Keratinocyte (primary cell): ENCODE results near the gene HIP1. TPM values are rescaled to one million over a fixed set of nuclear protein-coding genes. Genes with fewer than 3 reads are reported as not detected.

Experiments
- DNase-seq: peaks from one replicate; pipeline ENCODE4 v3.0.0-alpha.2; 2011; ENCODE audit warnings: low read depth, missing footprints, low spot score
- FAIRE-seq: peaks from 2 replicates; lab custom pipeline; 2011; peaks lifted over from hg19 to GRCh38; lab: Jason Lieb, UNC
- H2AFZ ChIP-seq: 2 replicates; pipeline ENCODE4 v1.6.0; 2012; ENCODE audit warnings: low read length, control low read depth, inconsistent platforms; ENCODE audit not compliant: control insufficient read depth
- H3K27ac ChIP-seq: 2 replicates; pipeline ENCODE4 v1.5.1; 2011; ENCODE audit warnings: low read length; ENCODE audit not compliant: control insufficient read depth, insufficient read depth
- H3K27me3 ChIP-seq: 3 replicates; pipeline ENCODE4 v1.6.0; 2011; ENCODE audit warnings: low read length; ENCODE audit not compliant: control insufficient read depth, insufficient read depth; ENCODE audit errors: extremely low read depth
- H3K36me3 ChIP-seq, 2 experiments: 2 replicates in 1 of 2; 3 replicates in 1 of 2; pipeline ENCODE4 v1.5.1; 2011; ENCODE audit warnings: low read length in 2 of 2, mild to moderate bottlenecking in 1 of 2; ENCODE audit not compliant: control insufficient read depth in 2 of 2, insufficient read depth in 2 of 2; ENCODE audit errors: extremely low read depth in 1 of 2
- H3K4me1 ChIP-seq: 3 replicates; pipeline ENCODE4 v1.5.1; 2011; ENCODE audit warnings: low read length; ENCODE audit not compliant: control insufficient read depth, insufficient read depth; ENCODE audit errors: extremely low read depth
- H3K4me2 ChIP-seq: 3 replicates; pipeline ENCODE4 v1.6.0; 2011; ENCODE audit warnings: low read depth, low read length; ENCODE audit not compliant: control insufficient read depth, insufficient read depth; ENCODE audit errors: extremely low read depth
- H3K4me3 ChIP-seq, 3 experiments: fragments of 200-600 bp in 1 of 3; sonication (generic) in 1 of 3; 2 replicates in 2 of 3; 3 replicates in 1 of 3; pipeline ENCODE4 v1.5.1; 2011 to 2016; ENCODE audit warnings: low read length in 3 of 3, mild to moderate bottlenecking in 3 of 3, control low read depth in 2 of 3, inconsistent platforms in 1 of 3, low read depth in 1 of 3, mixed read lengths in 1 of 3, mixed run types in 1 of 3, moderate library complexity in 1 of 3; ENCODE audit not compliant: control insufficient read depth in 2 of 3, insufficient read depth in 2 of 3; ENCODE audit errors: extremely low read depth in 1 of 3
- H3K79me2 ChIP-seq: 2 replicates; pipeline ENCODE4 v1.6.0; 2012; ENCODE audit warnings: low read length; ENCODE audit not compliant: control insufficient read depth, insufficient read depth
- H3K9ac ChIP-seq: 3 replicates; pipeline ENCODE4 v1.6.0; 2011; ENCODE audit warnings: low read length; ENCODE audit not compliant: control insufficient read depth, insufficient read depth; ENCODE audit errors: extremely low read depth
- H3K9me1 ChIP-seq: 3 replicates; pipeline ENCODE4 v1.6.0; 2011; ENCODE audit warnings: low read length; ENCODE audit not compliant: control insufficient read depth, insufficient read depth; ENCODE audit errors: extremely low read depth
- H3K9me3 ChIP-seq: 2 replicates; pipeline ENCODE4 v1.5.1; 2012; ENCODE audit warnings: low read depth, low read length; ENCODE audit not compliant: control insufficient read depth
- H4K20me1 ChIP-seq: 3 replicates; pipeline ENCODE4 v1.6.0; 2011; ENCODE audit warnings: low read length; ENCODE audit not compliant: control insufficient read depth, insufficient read depth; ENCODE audit errors: extremely low read depth
- EZH2 ChIP-seq: IDR thresholded peaks from one replicate; pipeline ENCODE4 v1.6.1; 2012; ENCODE audit warnings: inconsistent platforms, mild to moderate bottlenecking, low read length, moderate library complexity
- dilution Hi-C: fragments of 300-500 bp; cut with MboI; formaldehyde crosslinking; loops from one replicate; pipeline ENCODE4 v1.7.0; 2020; ENCODE audit warnings: low sequenced_read_pairs; ENCODE audit not compliant: extremely low pct_ligation_motif_present
- polyA plus RNA-seq, 5 experiments: library from polyadenylated mRNA; depleted of rRNA in 3 of 5; stranded (reverse) in 3 of 5; stranded (forward) in 1 of 5; unstranded in 1 of 5; fragments of >200 nt; gene quantifications; 1 replicate in 1 of 5; 2 replicates in 3 of 5; 3 replicates in 1 of 5; pipeline versions ENCODE4 v1.2.1 to v1.2.3, GENCODE V29; 2011 to 2012; ENCODE audit warnings: missing spikeins in 2 of 5, low read depth in 1 of 5, low replicate concordance in 1 of 5
- TF ChIP-seq, protein P1 (sequence below), 3 experiments: IDR thresholded peaks in 1 of 3; conservative IDR thresholded peaks in 1 of 3; optimal IDR thresholded peaks in 1 of 3; 2 replicates in 2 of 3; 3 replicates in 1 of 3; pipeline versions ENCODE3 to v1.5.1; 2011; ENCODE audit warnings: low read length in 3 of 3, mild to moderate bottlenecking in 3 of 3, moderate library complexity in 2 of 3, control low read depth in 1 of 3, inconsistent platforms in 1 of 3; ENCODE audit not compliant: insufficient read depth in 2 of 3; ENCODE audit errors: extremely low read depth in 1 of 3

Gene HIP1
- polyA plus RNA-seq, 1 donor (not counting 4 experiments of a cell fraction or from before 2014, with no cell fraction given): 5.0 TPM

DNA sequence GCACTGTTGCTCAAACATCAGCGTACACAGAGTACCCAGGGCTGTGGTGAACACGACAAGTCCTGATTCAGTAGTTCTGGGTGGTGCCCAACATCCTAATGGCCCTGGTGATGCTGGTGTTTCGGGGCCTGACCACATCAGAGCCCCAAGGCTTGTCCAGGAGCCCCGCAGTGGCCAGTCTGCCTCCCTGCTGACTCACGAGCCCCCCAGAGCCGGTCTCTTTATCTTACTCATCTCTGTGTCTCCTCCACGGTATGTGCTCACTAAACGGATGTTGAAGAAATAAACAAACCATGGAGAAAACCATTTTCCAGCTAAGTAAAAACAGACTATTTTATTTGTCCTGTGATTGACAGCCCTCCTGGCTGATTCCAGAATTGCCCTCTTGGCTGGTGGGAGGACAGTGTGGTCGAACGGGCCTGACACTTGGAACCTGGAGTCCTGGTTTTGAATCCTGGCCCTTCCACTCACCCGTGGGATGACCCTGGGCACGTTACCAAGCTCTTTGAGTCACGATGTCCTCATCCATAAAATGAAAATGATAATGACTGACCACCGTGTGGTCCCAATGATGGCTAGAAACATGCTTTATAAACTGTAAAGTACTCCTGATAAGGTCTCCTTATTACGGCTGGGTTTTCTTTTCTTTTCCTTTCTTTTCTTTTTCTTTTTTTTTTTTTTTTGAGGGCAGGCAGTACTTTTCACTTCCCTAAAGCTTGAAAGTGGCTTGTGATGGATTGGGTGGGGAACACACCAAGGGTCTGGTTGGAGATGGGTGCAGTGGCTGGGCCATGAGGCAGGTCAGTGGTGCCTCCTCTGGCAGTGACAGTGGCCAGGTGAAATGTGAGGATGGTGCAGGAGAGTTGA is 5.7 kb downstream of the HIP1 start:
- no peak overlapping the region for H3K4me3 ChIP-seq
- H3K4me1 ChIP-seq: peaks cover 32% of the 10 kb centered on the region
- no peak overlapping the region for H3K4me2 ChIP-seq
- H3K9ac ChIP-seq: no peak overlapping the region
- dilution Hi-C loops: no loop called here
- H2AFZ ChIP-seq: no peak overlapping the region
- DNase-seq (no peak), FAIRE-seq (peak; percentile 48)
- H3K27ac ChIP-seq: peak overlapping the region; percentile 30
- no peak for TF ChIP-seq EZH2
- TF ChIP-seq, protein P1, sequence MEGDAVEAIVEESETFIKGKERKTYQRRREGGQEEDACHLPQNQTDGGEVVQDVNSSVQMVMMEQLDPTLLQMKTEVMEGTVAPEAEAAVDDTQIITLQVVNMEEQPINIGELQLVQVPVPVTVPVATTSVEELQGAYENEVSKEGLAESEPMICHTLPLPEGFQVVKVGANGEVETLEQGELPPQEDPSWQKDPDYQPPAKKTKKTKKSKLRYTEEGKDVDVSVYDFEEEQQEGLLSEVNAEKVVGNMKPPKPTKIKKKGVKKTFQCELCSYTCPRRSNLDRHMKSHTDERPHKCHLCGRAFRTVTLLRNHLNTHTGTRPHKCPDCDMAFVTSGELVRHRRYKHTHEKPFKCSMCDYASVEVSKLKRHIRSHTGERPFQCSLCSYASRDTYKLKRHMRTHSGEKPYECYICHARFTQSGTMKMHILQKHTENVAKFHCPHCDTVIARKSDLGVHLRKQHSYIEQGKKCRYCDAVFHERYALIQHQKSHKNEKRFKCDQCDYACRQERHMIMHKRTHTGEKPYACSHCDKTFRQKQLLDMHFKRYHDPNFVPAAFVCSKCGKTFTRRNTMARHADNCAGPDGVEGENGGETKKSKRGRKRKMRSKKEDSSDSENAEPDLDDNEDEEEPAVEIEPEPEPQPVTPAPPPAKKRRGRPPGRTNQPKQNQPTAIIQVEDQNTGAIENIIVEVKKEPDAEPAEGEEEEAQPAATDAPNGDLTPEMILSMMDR (optimal IDR thresholded peaks at IDR 0.05 in 1 of 3, IDR thresholded peaks at IDR 0.05 in 1 of 3, conservative IDR thresholded peaks at IDR 0.05 in 1 of 3; ENCODE audit: extremely low read depth in 1 of 3, insufficient read depth in 2 of 3, low read length in 3 of 3): no peak
- no peaks in the 10 kb centered on the region for H3K9me3 ChIP-seq
- no peaks in the 10 kb centered on the region for H3K9me1 ChIP-seq
- no peaks in the 10 kb centered on the region for H3K27me3 ChIP-seq
- H3K79me2 ChIP-seq: no peaks in the 10 kb centered on the region
- no peaks in the 10 kb centered on the region for H3K36me3 ChIP-seq
- no peaks in the 10 kb centered on the region for H4K20me1 ChIP-seq

DNA sequence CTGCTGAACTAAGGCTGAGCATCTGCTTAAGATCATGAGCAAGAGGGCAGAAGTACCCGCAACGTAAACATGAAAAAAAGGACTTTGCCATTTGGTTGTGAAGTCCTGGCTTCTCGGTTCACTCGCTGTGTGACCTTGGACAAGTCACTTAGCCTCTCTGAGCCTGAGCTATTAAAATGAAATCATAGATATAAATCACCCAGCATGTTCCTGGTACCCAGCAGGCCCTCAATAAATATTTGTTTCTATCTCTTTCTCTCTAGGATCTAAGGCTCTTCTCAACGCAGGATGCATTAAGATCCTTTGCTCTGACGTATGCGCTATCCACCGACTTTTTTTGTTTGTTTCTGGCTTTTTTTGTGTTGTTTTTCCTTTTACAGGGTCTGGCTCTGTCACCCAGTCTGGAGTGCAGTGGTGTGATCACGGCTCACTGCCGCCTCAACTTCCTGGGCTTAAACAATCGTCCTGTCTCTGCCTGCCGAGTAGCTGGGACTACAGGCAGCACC is 6.7 kb downstream of the HIP1 start:
- Histone ChIP-seq H3K9me3 (no peaks in the 10 kb centered on the region), H3K9ac (peak overlapping the region; percentile 22)
- dilution Hi-C loops: no loop called here

More for the DNA sequence above, 6.7 kb downstream of the HIP1 start:
- Histone ChIP-seq H3K4me1 (peaks cover 33% of the 10 kb centered on the region), H3K4me2 (no peak overlapping the region), H3K4me3 (no peak overlapping the region), H2AFZ (no peak overlapping the region), H3K27me3 (no peaks in the 10 kb centered on the region), H3K9me1 (no peaks in the 10 kb centered on the region), H4K20me1 (no peaks in the 10 kb centered on the region), H3K79me2 (no peaks in the 10 kb centered on the region), H3K36me3 (no peaks in the 10 kb centered on the region), H3K27ac (peak overlapping the region; percentile 17)
- DNase-seq: no peak
- TF ChIP-seq EZH2: no peak
- TF ChIP-seq, protein P1 (optimal IDR thresholded peaks at IDR 0.05 in 1 of 3, IDR thresholded peaks at IDR 0.05 in 1 of 3, conservative IDR thresholded peaks at IDR 0.05 in 1 of 3; ENCODE audit: extremely low read depth in 1 of 3, insufficient read depth in 2 of 3, low read length in 3 of 3): no peak
- FAIRE-seq: no peak
